Transverse colon (tissue), 4 donors: Measurements from ENCODE around the gene MADD.

Source experiments
- EP300 ChIP-seq: sonication (generic); formaldehyde crosslinking; IDR thresholded peaks from one replicate; pipeline ENCODE4 v1.6.1; 2017; ENCODE audit warnings: antibody characterized with exemption, low read depth
- POLR2AphosphoS5 ChIP-seq, 3 donors: sonication (generic); formaldehyde crosslinking; IDR thresholded peaks; one replicate each; pipeline ENCODE4 v1.6.1; 2016; ENCODE audit warnings: antibody characterized with exemption in 3 of 3
- TF ChIP-seq, protein P1 (sequence below), 5 experiments: fragments of 200-600 bp in 3 of 5; fragments of 450-650 bp in 2 of 5; sonication (generic) in 3 of 5; IDR thresholded peaks; 1 replicate in 2 of 5; 2 replicates in 3 of 5; pipeline ENCODE4 v1.5.1; 2016 to 2017; ENCODE audit warnings: antibody characterized with exemption in 5 of 5, inconsistent platforms in 3 of 5, mild to moderate bottlenecking in 2 of 5, moderate library complexity in 1 of 5

DNA sequence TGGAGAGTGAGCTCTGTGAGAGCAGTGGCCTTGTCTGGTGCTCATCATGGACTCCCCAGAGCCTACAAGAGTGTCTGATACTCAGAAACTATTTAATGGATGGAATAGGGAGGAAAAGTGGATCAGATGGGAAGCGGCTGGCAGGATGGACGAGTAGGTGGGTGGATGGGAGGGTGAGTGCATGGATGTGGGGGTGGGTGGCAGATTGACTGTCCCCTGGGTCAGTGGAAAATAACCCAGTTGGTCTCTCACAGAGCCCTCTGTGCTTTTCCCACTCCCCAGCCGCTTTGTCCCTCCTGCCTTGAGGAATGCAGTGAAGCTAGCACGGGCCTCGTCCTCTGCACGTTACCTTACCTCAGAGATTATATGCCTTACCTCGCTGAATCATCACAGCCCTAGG, 102.5 kb downstream of the MADD start:
- TF ChIP-seq, protein P1, sequence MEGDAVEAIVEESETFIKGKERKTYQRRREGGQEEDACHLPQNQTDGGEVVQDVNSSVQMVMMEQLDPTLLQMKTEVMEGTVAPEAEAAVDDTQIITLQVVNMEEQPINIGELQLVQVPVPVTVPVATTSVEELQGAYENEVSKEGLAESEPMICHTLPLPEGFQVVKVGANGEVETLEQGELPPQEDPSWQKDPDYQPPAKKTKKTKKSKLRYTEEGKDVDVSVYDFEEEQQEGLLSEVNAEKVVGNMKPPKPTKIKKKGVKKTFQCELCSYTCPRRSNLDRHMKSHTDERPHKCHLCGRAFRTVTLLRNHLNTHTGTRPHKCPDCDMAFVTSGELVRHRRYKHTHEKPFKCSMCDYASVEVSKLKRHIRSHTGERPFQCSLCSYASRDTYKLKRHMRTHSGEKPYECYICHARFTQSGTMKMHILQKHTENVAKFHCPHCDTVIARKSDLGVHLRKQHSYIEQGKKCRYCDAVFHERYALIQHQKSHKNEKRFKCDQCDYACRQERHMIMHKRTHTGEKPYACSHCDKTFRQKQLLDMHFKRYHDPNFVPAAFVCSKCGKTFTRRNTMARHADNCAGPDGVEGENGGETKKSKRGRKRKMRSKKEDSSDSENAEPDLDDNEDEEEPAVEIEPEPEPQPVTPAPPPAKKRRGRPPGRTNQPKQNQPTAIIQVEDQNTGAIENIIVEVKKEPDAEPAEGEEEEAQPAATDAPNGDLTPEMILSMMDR (IDR thresholded peaks at IDR 0.05): no peak
- TF ChIP-seq EP300: no peak
- TF ChIP-seq POLR2AphosphoS5 (IDR thresholded peaks at IDR 0.05): no peak
